ENCODE measurements around the gene KNG1.

KNG1 gene

GRCh38 chr3:186717039-186717457 lies at the start of gene KNG1:
Gene KNG1 (plus strand): TSS chr3:186717359. CDS start chr3:186717543, 184 bp downstream.
- TF ChIP-seq, protein P1, sequence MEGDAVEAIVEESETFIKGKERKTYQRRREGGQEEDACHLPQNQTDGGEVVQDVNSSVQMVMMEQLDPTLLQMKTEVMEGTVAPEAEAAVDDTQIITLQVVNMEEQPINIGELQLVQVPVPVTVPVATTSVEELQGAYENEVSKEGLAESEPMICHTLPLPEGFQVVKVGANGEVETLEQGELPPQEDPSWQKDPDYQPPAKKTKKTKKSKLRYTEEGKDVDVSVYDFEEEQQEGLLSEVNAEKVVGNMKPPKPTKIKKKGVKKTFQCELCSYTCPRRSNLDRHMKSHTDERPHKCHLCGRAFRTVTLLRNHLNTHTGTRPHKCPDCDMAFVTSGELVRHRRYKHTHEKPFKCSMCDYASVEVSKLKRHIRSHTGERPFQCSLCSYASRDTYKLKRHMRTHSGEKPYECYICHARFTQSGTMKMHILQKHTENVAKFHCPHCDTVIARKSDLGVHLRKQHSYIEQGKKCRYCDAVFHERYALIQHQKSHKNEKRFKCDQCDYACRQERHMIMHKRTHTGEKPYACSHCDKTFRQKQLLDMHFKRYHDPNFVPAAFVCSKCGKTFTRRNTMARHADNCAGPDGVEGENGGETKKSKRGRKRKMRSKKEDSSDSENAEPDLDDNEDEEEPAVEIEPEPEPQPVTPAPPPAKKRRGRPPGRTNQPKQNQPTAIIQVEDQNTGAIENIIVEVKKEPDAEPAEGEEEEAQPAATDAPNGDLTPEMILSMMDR (IDR thresholded peaks at IDR 0.05; ENCODE audit: low read depth, low read length) = no peak
- TF ChIP-seq POLR2A (IDR thresholded peaks at IDR 0.05; ENCODE audit: extremely low read depth, insufficient read length) = no peak
- TF ChIP-seq, protein P2, sequence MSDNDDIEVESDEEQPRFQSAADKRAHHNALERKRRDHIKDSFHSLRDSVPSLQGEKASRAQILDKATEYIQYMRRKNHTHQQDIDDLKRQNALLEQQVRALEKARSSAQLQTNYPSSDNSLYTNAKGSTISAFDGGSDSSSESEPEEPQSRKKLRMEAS (IDR thresholded peaks at IDR 0.05; ENCODE audit: low read depth, low read length) = no peak
- no peak within 1 kb of the TSS for H3K4me3 ChIP-seq (ENCODE audit: low read depth, low read length)
- no peak for DNase-seq (ENCODE audit: low read depth)

GRCh38 chr3:186668426-186668825 lies 48.7 kb upstream of the KNG1 start:
- no peak for DNase-seq (ENCODE audit: low read depth)
- no peak overlapping the region for H3K4me3 ChIP-seq (ENCODE audit: low read depth, low read length)
- TF ChIP-seq MYC (IDR thresholded peaks at IDR 0.05; ENCODE audit: low read depth, low read length) (no peak), POLR2A (IDR thresholded peaks at IDR 0.05; ENCODE audit: extremely low read depth, insufficient read length) (no peak)
- TF ChIP-seq, protein P2 (IDR thresholded peaks at IDR 0.05; ENCODE audit: low read depth, low read length) = no peak
- TF ChIP-seq, protein P1 (IDR thresholded peaks at IDR 0.05; ENCODE audit: low read depth, low read length) = no peak

DNA sequence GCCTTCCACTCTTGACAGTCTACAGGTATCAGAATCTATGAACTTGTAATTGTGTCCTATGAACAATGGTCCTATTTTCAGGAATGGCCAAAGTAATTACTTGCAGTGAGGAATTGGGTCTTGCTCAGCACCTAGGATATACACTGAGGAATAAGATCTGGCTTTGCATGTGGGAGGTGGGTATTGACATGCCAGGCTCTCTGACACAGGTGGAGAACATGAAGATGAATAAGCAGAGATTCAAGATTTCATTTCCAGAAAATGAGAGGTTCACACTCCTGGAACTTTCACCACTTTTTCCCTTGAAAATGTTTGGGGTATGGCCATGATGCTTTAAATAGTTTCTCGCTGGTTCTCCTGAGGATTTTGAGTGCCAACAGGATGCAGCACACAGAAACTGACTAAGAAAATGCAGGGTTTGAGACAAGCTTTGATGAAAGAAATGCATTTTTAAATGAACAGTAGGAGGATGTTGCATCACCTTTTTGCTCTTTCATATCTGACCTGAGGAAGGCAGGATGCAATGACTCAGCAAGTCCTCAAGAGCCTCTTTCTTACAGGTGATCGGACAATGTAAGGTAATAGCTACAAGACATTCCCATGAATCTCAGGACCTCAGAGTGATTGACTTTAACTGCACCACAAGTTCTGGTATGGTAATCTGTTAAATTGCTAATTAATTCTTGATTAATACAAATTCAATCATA lies 47.6 kb upstream of the KNG1 start:
- no peak for DNase-seq (ENCODE audit: low read depth)
- no peak overlapping the region for H3K4me3 ChIP-seq (ENCODE audit: low read depth, low read length)
- TF ChIP-seq MYC (IDR thresholded peaks at IDR 0.05; ENCODE audit: low read depth, low read length) (no peak), POLR2A (IDR thresholded peaks at IDR 0.05; ENCODE audit: extremely low read depth, insufficient read length) (no peak)
- TF ChIP-seq, protein P1 (IDR thresholded peaks at IDR 0.05; ENCODE audit: low read depth, low read length) = no peak
- TF ChIP-seq, protein P2 (IDR thresholded peaks at IDR 0.05; ENCODE audit: low read depth, low read length) = no peak

DNA sequence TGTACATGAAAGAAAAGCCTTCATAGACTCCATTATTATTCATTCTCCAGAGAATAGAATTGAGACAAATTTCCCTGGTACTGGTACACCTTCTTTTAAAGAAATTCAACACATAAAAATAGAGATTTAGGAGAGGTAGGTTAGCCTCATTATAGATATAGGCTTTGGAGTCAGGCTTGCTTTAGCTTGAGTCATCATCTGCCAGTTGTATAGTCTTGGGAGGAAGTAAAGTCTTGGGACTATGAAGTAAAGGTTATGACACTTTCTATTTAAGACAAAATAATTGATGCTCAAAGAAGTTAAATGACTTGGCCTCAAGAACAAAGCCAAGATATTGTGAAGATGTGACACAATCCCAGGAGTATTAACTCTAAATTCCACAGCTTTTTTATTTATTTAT lies 47.0 kb upstream of the KNG1 start:
- DNase-seq (ENCODE audit: low read depth) = no peak
- TF ChIP-seq POLR2A (IDR thresholded peaks at IDR 0.05; ENCODE audit: extremely low read depth, insufficient read length) (no peak), MYC (IDR thresholded peaks at IDR 0.05; ENCODE audit: low read depth, low read length) (no peak)
- TF ChIP-seq, protein P1 (IDR thresholded peaks at IDR 0.05; ENCODE audit: low read depth, low read length) = no peak
- TF ChIP-seq, protein P2 (IDR thresholded peaks at IDR 0.05; ENCODE audit: low read depth, low read length) = no peak
- no peak overlapping the region for H3K4me3 ChIP-seq (ENCODE audit: low read depth, low read length)

DNA sequence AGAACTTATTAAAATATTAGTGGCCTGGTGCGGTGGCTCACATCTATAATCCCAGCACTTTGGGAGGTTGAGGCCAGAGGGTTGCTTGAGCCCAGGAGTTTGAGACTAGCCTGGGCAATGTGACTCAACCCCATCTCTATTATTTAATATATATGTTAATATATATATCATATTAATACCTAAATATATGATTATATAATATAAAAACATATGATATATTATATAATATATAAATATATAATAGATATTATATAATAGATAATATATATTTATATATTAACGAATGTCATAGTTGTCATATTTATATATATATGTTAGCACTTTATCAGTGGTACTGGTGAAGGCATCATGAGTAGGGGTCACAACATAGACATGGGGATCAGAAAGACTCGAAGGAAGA lies 46.1 kb upstream of the KNG1 start:
- no peak for TF ChIP-seq POLR2A (IDR thresholded peaks at IDR 0.05; ENCODE audit: extremely low read depth, insufficient read length)
- no peak for TF ChIP-seq MYC (IDR thresholded peaks at IDR 0.05; ENCODE audit: low read depth, low read length)
- TF ChIP-seq, protein P2 (IDR thresholded peaks at IDR 0.05; ENCODE audit: low read depth, low read length) = no peak
- TF ChIP-seq, protein P1 (IDR thresholded peaks at IDR 0.05; ENCODE audit: low read depth, low read length) = no peak
- no peak overlapping the region for H3K4me3 ChIP-seq (ENCODE audit: low read depth, low read length)
- DNase-seq (ENCODE audit: low read depth) = no peak
